Fibroblast of mammary gland (primary cell): ENCODE measurements around the gene HNF1A.

Experiments
- DNase-seq: peaks from one replicate; pipeline ENCODE4 v3.0.0-alpha.2; 2010; ENCODE audit warnings: low read depth
- H3K4me3 ChIP-seq: 2 replicates; pipeline ENCODE4 v1.5.1; 2011; ENCODE audit warnings: low read depth, mild to moderate bottlenecking, low read length, moderate library complexity; ENCODE audit not compliant: control insufficient read depth
- TF ChIP-seq, protein P1 (sequence below): conservative IDR thresholded peaks from 2 replicates; pipeline ENCODE4 v1.5.1; 2011; ENCODE audit warnings: low read depth, low read length, inconsistent platforms; ENCODE audit not compliant: control insufficient read depth, insufficient read depth

The HNF1A gene

DNA sequence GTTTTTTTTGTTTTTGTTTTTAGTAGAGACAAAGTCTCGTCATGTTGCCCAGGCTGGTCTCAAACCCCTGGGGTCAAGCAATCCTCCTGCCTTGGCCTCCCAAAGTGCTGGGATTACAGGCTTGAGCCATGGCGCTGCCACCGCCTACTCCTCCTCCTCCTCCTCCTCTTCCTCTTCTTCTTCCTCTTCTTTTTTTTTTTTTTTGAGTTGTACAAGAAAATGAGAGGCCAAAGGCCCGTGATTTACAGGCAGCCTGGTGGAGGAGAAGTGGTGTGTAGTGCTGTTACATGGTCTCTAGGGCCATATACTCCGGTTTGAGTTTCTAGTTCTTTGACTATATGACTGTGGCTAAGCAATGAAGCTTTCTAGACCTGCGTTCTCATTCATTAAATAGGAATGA is 44.6 kb upstream of the HNF1A start:
- H3K4me3 ChIP-seq: no peak overlapping the region
- DNase-seq: no peak
- TF ChIP-seq, protein P1, sequence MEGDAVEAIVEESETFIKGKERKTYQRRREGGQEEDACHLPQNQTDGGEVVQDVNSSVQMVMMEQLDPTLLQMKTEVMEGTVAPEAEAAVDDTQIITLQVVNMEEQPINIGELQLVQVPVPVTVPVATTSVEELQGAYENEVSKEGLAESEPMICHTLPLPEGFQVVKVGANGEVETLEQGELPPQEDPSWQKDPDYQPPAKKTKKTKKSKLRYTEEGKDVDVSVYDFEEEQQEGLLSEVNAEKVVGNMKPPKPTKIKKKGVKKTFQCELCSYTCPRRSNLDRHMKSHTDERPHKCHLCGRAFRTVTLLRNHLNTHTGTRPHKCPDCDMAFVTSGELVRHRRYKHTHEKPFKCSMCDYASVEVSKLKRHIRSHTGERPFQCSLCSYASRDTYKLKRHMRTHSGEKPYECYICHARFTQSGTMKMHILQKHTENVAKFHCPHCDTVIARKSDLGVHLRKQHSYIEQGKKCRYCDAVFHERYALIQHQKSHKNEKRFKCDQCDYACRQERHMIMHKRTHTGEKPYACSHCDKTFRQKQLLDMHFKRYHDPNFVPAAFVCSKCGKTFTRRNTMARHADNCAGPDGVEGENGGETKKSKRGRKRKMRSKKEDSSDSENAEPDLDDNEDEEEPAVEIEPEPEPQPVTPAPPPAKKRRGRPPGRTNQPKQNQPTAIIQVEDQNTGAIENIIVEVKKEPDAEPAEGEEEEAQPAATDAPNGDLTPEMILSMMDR: no peak

DNA sequence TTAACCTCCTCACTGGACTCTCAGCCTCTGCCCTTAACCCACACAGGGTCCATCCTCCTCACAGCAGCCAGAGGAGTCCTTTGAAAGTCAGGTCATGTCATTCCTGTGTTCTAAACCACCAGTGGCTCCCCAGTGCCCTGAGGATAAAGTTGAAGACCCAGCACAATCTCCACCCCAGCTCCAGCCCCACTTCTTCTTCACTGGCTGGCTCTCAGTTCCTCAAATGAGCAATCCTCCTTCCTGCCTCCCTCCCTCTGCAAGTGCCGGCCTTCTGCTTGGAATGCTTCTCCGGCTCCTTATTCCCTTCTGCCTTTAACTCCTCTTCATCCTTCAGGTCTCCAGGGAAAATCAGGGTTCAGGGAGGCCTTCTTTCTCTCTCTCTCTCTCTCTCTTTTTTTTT is 42.1 kb upstream of the HNF1A start:
- DNase-seq: no peak
- H3K4me3 ChIP-seq: no peak overlapping the region
- TF ChIP-seq, protein P1: no peak

DNA sequence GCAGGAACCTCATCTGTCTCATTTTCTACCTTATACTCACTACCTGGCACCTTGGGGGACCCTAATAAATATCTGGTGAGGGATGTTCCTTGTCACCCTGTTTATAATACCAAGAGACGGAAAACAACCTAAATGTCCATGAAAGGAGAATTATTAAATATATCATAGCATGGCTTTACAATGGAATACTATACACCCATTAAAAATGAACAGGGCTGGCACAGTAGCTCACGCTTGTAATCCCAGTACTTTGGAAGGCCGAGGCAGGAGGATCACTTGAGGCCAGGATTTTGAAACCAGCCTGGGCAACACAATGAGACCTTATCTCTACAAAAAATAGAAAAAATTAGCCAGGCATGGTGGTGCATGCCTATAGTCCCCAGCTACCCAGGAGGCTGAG is 39.8 kb upstream of the HNF1A start:
- TF ChIP-seq, protein P1: no peak
- DNase-seq: no peak
- H3K4me3 ChIP-seq: no peak overlapping the region

DNA sequence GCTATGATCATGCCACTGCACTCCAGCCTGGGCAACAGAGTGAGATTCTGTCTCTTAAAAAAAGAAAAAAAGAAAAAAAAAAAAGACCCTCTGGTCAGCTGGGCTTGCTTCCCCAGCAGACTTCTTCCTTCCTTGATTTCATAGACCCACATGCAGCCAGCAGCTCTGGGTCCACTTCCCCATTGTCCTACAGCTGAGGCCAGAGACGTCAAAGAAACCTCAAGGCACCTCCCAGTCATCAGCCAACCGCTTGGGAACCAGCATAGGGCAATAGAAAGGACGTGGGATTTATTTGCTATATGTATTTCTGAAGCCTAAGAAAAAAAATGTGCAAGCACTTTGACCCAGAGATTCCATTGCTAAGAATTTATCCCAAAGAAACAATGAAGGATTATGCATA is 38.8 kb upstream of the HNF1A start:
- TF ChIP-seq, protein P1: no peak
- DNase-seq: no peak
- H3K4me3 ChIP-seq: no peak overlapping the region

DNA sequence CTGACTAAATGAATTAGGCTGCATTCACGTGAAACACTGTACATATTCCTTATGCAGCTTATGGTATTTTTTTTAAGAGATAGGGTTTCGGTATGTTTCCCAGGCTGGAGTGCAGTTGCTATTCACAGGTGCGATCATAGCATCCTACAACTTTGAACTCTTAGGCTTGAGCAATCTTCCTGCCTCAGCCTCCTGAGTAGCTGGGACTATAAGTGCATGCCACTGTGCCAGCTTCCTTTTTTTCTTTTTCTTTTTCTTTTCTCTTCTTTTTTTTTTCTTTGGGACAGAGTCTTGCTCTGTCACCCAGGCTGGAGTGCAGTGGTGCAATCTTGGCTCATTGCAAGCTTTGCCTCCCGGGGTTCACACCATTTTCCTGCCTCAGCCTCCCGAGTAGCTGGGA is 38.3 kb upstream of the HNF1A start:
- TF ChIP-seq, protein P1: no peak
- no peak overlapping the region for H3K4me3 ChIP-seq
- no peak for DNase-seq

DNA sequence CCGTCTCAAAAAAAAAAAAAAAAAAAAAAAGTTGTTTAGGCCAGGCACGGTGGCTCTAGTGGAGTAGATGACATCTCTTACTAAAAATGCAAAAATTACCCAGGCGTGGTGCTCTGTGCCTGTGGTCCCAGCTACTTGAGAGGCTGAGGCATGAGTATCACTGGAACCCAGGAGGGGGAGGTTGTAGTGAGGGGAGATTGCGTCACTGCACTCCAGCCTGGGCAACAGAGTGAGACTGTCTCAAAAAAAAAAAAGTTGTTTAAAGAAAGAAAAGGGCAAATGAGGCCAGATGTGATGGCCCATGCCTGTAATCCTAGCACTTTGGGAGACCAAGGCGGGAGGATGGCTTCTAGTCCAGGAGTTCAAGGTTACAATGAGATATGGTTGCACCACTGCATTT is 37.5 kb upstream of the HNF1A start:
- peak; percentile 31 for DNase-seq
- TF ChIP-seq, protein P1: no peak
- no peak overlapping the region for H3K4me3 ChIP-seq

DNA sequence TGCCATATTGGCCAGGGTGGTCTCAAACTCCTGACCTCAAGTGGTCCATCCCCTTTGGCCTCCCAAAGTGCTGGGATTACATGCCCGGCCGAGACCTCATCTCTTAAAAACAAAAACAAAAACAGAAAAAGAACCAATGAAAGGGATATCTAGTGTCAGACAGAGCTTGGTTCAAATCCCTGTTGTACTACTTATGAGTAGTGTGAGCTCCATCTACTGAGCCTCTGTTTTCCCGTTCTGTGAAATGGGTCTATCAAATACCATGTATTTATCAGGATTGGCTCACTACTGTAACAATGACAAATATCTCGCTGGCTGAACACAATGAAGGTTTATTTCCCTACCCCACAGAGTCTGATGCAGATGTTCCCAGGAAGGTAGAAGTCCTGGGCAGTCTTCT is 36.9 kb upstream of the HNF1A start:
- TF ChIP-seq, protein P1: no peak
- no peak for DNase-seq
- H3K4me3 ChIP-seq: no peak overlapping the region
